GM04503 (cell line): ENCODE results near the gene SERBP1.
"Not testable (repeated sequence)": the region's sequence is repeated elsewhere in the genome, so short reads cannot be mapped to it uniquely, and the experiment has no call there.

Experiments
- DNase-seq: peaks from one replicate; pipeline ENCODE4 v3.0.0-alpha.2; 2012; ENCODE audit warnings: low read depth

SERBP1 gene

GRCh38 chr1:67430358-67431155, at the start of gene SERBP1:
SERBP1 (minus strand) TSS chr1:67430402; CDS start chr1:67430300, 102 bp downstream.
- DNase-seq: peak; percentile 66

- no peak for DNase-seq
Measured at GRCh38 chr1:67479146-67479891, 49.1 kb upstream of the SERBP1 start.

DNA sequence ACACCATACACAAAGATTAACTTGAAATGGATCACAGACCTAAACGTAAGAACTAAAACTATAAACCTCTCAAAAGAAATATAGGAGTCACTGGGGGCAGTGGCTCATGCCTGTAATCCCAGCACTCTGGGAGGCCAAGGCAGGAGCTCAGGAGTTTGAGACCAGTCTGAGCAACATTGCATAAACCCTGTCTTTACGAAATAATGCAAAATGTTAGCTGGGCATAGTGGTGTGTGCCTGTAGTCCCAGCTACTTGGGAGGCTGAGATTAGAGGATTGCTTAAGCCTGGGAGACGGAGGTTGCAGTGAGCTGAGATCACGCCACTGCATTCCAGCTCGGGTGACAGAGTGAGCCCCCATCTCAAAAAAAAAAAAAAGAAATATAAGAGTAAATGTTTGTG, 46.7 kb upstream of the SERBP1 start:
- no peak for DNase-seq

DNA sequence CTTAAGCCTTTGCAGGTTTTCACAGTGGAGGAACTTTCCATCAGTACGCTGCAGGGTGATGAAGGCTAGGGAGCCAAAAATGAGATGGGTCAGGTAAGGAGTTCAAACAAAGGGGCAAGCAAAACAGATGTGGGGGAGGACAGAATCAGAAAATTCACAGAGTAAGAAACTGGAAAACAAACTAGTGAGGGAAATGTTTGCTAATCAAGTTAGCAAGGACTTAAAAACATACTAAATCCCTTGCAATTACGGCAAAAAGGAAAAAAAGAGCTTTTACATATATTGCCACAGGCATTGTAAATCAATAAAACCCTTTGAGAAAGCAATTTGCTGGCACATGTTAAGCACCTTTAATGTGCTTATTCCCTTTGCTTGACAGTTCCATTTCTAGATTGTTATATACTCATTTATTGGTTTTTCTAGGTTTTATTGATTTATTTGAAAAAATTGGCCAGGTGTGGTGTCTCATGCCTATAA, 45.8 kb upstream of the SERBP1 start:
- DNase-seq: no peak

GRCh38 chr1:67472056-67472455, 41.9 kb upstream of the SERBP1 start:
- no peak for DNase-seq

- no peak for DNase-seq
Measured at GRCh38 chr1:67469431-67469830, 39.2 kb upstream of the SERBP1 start.

DNA sequence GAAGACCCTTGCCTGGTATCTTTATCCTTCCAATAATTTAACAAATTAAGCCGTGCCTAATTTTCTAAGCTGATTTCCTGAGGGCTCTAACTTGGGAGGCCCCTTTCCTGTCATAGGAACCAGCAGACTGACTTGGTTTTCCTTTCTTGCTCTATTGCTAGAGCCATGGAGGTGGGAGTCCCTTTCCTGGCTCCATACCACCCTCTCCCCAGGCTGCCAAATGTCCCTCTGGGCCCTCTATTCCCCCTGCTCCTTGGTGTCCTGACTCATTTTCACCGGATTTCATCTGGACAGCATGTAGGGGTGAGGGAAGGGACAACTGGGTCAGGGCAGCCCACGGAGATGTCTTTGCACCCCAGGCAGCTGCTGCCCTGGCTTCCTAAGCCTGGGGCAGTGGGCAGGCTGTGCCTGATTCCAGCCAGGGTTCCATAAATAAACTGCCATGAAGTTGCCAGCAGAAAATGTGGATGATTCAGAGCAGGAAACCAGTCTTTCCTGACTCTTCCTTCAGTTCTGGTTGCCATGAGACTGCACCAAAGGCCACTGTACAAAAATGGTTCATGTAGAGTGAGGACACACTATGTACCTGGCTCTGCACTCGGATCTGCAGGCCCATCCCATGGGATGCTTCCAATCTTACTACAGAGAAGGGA, 38.0 kb upstream of the SERBP1 start:
- DNase-seq: peak; percentile 8

DNA sequence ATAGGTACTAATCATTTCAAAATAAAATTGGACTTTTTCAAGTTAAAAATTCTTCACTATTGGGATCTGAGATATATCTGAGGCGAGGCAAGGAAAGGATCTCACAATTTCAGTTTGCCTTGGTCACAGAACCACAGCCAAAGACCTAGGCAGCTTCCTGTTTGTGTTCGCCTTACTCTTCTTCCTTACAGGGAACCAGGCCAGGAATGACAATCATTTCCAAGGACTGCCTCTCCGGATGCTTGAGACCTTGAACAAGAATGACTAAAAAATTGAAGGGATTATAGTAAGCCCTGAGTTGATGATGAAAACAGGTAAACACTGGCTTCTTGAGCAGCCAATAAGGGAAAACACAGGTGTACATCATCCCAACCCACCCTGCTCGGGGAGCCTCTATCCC, 35.2 kb upstream of the SERBP1 start:
- DNase-seq: no peak

GRCh38 chr1:67464746-67465145, 34.5 kb upstream of the SERBP1 start:
- no peak for DNase-seq

- no peak for DNase-seq
Measured at GRCh38 chr1:67464058-67464457, 33.9 kb upstream of the SERBP1 start.

DNA sequence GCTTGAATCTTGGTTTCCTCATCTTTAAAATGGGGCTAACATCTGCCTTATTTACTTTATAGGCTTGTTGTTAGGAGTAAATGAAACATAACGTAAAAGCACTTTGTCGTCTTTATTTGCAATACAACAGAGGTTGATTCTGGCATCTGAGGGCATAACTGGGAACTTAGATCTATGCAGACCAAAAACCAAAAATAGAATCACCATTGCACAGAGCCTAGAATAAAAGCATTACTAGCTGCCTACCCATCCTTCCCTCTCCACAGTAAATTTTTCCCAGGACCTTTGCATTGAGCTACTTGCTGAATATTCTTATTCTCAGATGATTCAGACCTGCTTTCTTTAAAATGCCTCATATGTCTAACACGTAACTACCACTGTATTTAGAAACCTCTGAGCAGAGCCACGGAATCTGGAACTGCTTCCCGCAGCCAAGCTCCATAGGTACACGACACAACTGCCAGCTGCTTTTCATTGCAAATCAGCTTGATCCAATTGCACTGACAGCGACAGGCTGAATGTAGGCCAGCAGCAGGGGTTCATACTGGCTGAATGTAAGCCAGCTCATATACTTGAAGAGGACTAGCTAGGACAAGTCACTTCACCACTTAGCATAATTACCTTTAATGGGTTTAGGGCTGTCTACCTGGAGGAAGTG, 33.2 kb upstream of the SERBP1 start:
- no peak for DNase-seq

DNA sequence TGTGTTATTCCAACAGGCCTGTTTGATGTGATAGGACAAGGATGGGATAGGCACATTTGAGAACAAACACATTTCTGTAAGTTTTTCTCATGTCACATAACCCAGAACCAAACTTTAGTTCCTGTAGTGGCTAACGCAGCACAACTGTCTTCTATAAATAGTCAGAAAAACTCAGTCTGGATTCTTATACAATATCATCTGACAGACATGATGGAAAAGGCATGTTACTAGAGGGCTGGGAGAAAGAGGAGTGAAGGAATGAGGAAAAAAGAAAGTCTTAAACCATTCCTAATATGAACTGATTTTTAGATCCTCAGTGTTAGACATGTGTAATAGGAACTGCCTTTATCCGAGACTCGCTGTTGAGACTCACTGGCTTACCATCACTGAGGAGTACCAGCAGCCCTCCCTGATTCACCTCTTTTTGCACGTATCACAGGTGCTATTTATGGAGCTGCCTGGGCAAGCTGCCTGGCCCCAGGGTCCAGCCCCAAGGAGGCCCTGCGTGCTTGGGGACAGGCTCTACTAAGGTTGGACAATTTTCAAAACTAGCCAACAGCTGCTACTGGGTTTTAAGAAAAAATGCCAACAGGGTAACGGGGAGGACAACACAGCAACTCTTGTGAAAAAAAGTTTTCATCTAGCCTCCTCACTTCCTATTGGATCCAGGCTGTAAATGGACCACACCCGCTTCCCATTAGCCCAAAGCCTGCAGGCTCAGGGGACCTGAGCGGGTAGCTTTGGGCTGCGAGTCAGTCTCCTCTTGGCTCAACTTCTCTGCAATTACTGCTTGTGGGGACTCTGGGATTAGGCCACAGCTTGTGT, 30.7 kb upstream of the SERBP1 start:
- DNase-seq: peak; percentile 34

DNA sequence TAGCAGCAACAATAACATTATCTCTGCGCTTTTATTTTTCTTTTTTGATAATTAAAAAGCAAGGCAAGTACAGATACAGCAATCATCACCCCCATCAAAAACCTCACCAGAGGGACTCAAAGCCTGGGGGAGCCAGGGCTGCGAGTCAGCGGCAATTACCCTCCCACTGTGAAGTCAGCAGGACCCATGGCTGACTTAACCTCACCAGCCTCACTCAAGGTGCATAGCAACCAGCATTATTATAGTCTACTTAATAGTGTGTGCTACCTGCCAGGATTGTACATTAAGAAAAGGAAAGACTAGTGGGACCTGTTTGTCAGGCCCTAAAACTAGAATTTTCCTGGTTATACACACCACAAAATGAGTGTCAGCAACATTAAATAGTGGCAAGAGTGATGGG, 28.9 kb upstream of the SERBP1 start:
- no peak for DNase-seq

DNA sequence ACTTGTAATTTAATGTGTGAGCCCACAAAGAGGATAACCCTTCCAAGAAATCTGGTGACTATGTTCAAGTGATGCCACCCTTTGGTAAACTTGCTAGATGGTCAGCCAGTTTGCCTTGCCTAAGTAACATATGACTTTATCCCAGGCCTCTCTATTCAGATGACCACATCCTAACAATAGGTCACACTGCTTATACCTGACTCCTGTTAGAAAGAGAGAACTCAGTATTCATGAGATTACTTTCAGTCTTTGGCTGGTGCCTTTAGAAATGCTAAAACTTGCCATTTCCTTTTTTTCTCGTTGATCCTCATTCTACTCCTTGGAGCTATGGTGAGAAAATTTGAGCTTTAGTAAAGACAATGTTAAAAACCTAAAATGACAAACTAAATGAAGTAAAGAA, 28.5 kb upstream of the SERBP1 start:
- DNase-seq: no peak

GRCh38 chr1:67457247-67457646, 27.0 kb upstream of the SERBP1 start:
- no peak for DNase-seq

DNA sequence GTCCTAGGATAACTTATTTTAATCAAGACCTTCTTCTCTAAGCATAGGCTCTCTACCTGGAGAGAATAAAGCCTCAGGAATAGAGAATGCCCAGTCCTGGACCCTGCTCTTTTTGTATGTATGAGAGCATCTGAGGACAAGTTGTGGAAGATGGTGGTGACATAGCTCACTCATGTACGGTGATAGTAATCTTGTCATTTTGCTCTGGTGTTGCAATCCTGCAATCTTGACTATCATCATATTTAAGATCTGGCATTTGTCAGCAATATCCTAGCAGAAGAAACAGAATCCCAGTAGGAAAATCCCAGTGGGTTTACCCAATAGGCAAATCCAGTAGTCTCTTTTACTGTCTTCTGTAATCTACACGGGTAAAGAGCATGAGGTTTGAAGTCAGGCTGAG, 21.6 kb upstream of the SERBP1 start:
- no peak for DNase-seq

- no peak for DNase-seq
Measured at GRCh38 chr1:67451356-67451755, 21.2 kb upstream of the SERBP1 start.

GRCh38 chr1:67446893-67447292, 16.7 kb upstream of the SERBP1 start:
- DNase-seq: no peak

DNA sequence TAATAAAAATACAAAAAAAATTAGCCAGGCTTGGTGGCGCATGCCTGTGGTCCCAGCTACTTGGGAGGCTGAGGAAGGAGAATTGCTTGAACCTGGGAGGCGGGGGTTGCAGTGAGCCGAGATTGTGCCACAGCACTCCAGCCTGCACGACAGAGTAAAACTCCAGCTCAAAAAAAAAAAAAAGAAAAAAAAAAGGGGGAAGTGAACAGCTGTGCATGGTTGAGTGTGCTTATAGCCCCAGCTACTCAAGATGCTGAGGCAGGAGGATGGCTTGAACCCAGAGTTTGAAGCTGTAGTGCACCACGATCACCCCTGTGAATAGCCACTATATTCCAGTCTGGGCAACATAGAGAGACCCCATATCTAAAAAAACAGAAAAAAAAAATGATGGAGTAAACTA, 15.8 kb upstream of the SERBP1 start:
- not testable (repeated sequence) for DNase-seq

- no peak for DNase-seq
Measured at GRCh38 chr1:67441739-67442281, 11.6 kb upstream of the SERBP1 start.

- no peak for DNase-seq
Measured at GRCh38 chr1:67441183-67441582, 11.0 kb upstream of the SERBP1 start.
